SK-N-SH (cell line): ENCODE measurements around the gene LMX1A.

Experiments used
- CTCF ChIP-seq: fragments of 200-600 bp; sonication (generic); IDR thresholded peaks from 2 replicates; pipeline ENCODE4 v1.6.1; 2017; ENCODE audit warnings: antibody characterized with exemption, mild to moderate bottlenecking, moderate library complexity
- EP300 ChIP-seq, 2 experiments: IDR thresholded peaks; 2 replicates each; pipeline versions ENCODE4 v1.4.0 to v1.6.1; 2012; ENCODE audit warnings: borderline replicate concordance in 1 of 2, low read depth in 1 of 2, low read length in 1 of 2
- MXI1 ChIP-seq: IDR thresholded peaks from 2 replicates; pipeline ENCODE4 v1.6.1; 2012; ENCODE audit warnings: mild to moderate bottlenecking, low read depth, low read length, improper control_type of control experiment
- SIN3A ChIP-seq: IDR thresholded peaks from 2 replicates; pipeline ENCODE4 v1.6.1; 2012; ENCODE audit warnings: low read depth, mild to moderate bottlenecking, low read length, moderate library complexity, borderline replicate concordance
- TAF1 ChIP-seq: IDR thresholded peaks from 2 replicates; pipeline ENCODE4 v1.6.1; 2012; ENCODE audit warnings: low read depth, mild to moderate bottlenecking, low read length, moderate library complexity, borderline replicate concordance
- TCF12 ChIP-seq: IDR thresholded peaks from 2 replicates; pipeline ENCODE4 v1.4.0; 2012
- YY1 ChIP-seq: IDR thresholded peaks from 2 replicates; pipeline ENCODE4 v1.4.0; 2012; ENCODE audit warnings: low read depth, mild to moderate bottlenecking
- ZBTB33 ChIP-seq: IDR thresholded peaks from 2 replicates; pipeline ENCODE4 v1.4.0; 2012; ENCODE audit warnings: low read depth, borderline replicate concordance
- TF ChIP-seq, protein P1 (sequence below): IDR thresholded peaks from 2 replicates; pipeline ENCODE4 v1.4.0; 2012; ENCODE audit warnings: low read depth

DNA sequence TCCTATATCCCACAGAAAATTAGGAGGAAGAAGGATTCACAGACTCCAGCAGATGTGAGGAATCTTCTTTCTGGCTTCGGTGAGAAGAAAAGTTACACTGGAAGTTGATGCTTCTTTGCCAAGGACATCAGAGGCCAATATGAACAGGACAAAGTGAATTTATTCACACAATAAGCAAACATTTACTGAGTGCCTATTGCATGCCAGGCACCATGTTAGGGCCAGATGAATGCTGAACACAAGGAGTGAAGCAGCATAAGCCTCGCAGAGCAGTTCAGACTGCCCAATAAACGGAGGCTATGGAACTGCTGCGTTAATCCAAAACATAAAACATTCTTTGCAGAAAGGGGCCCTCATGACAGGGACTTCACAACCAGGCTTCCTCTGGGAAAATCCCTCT lies 114.6 kb downstream of the LMX1A start:
- TF ChIP-seq TCF12 (no peak), CTCF (no peak), SIN3A (no peak), ZBTB33 (no peak), MXI1 (no peak), TAF1 (no peak), YY1 (no peak), EP300 (IDR thresholded peaks at IDR 0.05; ENCODE audit: borderline replicate concordance in 1 of 2, low read depth in 1 of 2, low read length in 1 of 2) (no peak)
- TF ChIP-seq, protein P1, sequence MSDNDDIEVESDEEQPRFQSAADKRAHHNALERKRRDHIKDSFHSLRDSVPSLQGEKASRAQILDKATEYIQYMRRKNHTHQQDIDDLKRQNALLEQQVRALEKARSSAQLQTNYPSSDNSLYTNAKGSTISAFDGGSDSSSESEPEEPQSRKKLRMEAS: no peak
